Caco-2 (cell line): ENCODE results near the gene PARP1. TPM values are rescaled to one million over a fixed set of nuclear protein-coding genes. Genes with fewer than 3 reads are reported as not detected.

Experiments used
- BruUV-seq: library from RNA; stranded (reverse); fragments of 400-500 nt; replicated peaks from 2 replicates; lab custom pipeline; 2021; lab: Mats Ljungman, UMichigan
- CTCF ChIA-PET: fragments of 300-600 bp; sonication (Branson Sonifier 250); formaldehyde crosslinking; loops from one replicate; lab custom pipeline; 2022; ENCODE audit warnings: antibody characterized with exemption; lab: Charles Lee
- POLR2A ChIA-PET: fragments of 300-600 bp; sonication (Branson Sonifier 250); formaldehyde crosslinking; loops from one replicate; lab custom pipeline; 2022; ENCODE audit warnings: antibody characterized with exemption; lab: Charles Lee
- DNase-seq, 2 experiments: peaks; one replicate each; pipeline versions ENCODE4 v3.0.0 to v3.0.0-alpha.2; 2020 to 2022
- H3K27me3 ChIP-seq: replicated peaks from 2 replicates; pipeline ENCODE4 v1.6.0; 2011; ENCODE audit warnings: low read length; ENCODE audit not compliant: control insufficient read depth, insufficient read depth
- H3K36me3 ChIP-seq: 2 replicates; pipeline ENCODE4 v1.5.1; 2011; ENCODE audit warnings: low read length; ENCODE audit not compliant: control insufficient read depth, insufficient read depth
- H3K4me1 ChIP-seq: fragments of 250-450 bp; sonication (Bioruptor Pico); 2 replicates; pipeline ENCODE4 v1.5.1; 2020; ENCODE audit warnings: mild to moderate bottlenecking
- H3K4me3 ChIP-seq: 2 replicates; pipeline ENCODE4 v1.5.1; 2011; ENCODE audit warnings: low read depth, mild to moderate bottlenecking, control low read depth, low read length
- H3K9me3 ChIP-seq: fragments of 250-450 bp; sonication (Bioruptor Pico); 2 replicates; pipeline ENCODE4 v1.5.1; 2020; ENCODE audit warnings: mild to moderate bottlenecking, moderate library complexity
- H3K27ac Mint-ChIP-seq: one replicate; pipeline ENCODE4 v1.8.0; 2022; ENCODE audit warnings: mixed read lengths; ENCODE audit not compliant: unreplicated experiment
- H3K27me3 Mint-ChIP-seq: one replicate; pipeline ENCODE4 v1.8.0; 2022; ENCODE audit warnings: mixed read lengths; ENCODE audit not compliant: insufficient read depth, unreplicated experiment
- H3K36me3 Mint-ChIP-seq: one replicate; pipeline ENCODE4 v1.8.0; 2022; ENCODE audit warnings: mild to moderate bottlenecking, mixed read lengths; ENCODE audit not compliant: insufficient read depth, unreplicated experiment
- H3K4me1 Mint-ChIP-seq: one replicate; pipeline ENCODE4 v1.8.0; 2022; ENCODE audit warnings: low read depth, mixed read lengths; ENCODE audit not compliant: unreplicated experiment
- H3K4me3 Mint-ChIP-seq: one replicate; pipeline ENCODE4 v1.8.0; 2022; ENCODE audit warnings: mild to moderate bottlenecking, moderate library complexity, mixed read lengths; ENCODE audit not compliant: unreplicated experiment
- H3K9me3 Mint-ChIP-seq: one replicate; pipeline ENCODE4 v1.8.0; 2022; ENCODE audit warnings: mixed read lengths; ENCODE audit not compliant: unreplicated experiment
- intact Hi-C: fragments of 100-400 bp; cut with micrococcal nuclease; formaldehyde crosslinking; loops from one replicate; pipeline ENCODE4 v1.10.0; 2022; ENCODE audit not compliant: unreplicated experiment
- total RNA-seq: library from RNA; stranded (reverse); gene quantifications from 2 replicates; pipeline ENCODE4 v1.2.3, GENCODE V29; 2022
- TF ChIP-seq, protein P1 (sequence below), 2 experiments: fragments of 200-600 bp in 1 of 2; IDR thresholded peaks; 1 replicate in 1 of 2; 2 replicates in 1 of 2; pipeline versions ENCODE4 v1.5.1 to v1.8.0; 2011 to 2022; ENCODE audit warnings: antibody characterized with exemption in 1 of 2, control low read depth in 1 of 2, inconsistent platforms in 1 of 2, low read depth in 1 of 2, low read length in 1 of 2, mild to moderate bottlenecking in 1 of 2, moderate library complexity in 1 of 2; ENCODE audit not compliant: insufficient read depth in 1 of 2, severe bottlenecking in 1 of 2, unreplicated experiment in 1 of 2

The PARP1 gene
- total RNA-seq, 1 experiment from 2014 or later, result 136 TPM

DNA sequence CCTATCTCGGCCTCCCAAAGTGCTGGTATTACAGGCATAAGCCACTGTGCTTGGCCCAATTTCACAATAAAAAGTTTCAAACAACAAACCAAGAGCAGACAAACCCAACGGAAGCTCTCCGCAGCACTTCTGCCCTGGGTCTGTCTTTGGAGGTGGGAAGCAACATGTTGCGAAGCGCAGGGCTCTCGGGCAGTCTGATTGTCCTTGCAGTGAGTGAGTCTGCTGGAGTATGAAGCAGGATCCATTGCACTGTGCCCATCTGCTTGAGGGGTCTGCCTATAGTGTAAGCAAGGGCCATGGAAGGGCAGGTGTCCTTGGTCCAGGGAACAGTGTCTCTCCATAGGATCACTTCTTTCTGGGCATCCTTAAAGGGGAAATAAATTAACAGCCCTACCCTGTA lies 14.6 kb upstream of the PARP1 start:
- Histone ChIP-seq H3K9me3 (no peaks in the 10 kb centered on the region), H3K4me3 (no peak overlapping the region), H3K36me3 (no peaks in the 10 kb centered on the region), H3K27me3 (no peaks in the 10 kb centered on the region), H3K4me1 (no peaks in the 10 kb centered on the region)
- no TSS peak for BruUV-seq
- no peaks in the 10 kb centered on the region for H3K36me3 Mint-ChIP-seq
- TF ChIP-seq, protein P1, sequence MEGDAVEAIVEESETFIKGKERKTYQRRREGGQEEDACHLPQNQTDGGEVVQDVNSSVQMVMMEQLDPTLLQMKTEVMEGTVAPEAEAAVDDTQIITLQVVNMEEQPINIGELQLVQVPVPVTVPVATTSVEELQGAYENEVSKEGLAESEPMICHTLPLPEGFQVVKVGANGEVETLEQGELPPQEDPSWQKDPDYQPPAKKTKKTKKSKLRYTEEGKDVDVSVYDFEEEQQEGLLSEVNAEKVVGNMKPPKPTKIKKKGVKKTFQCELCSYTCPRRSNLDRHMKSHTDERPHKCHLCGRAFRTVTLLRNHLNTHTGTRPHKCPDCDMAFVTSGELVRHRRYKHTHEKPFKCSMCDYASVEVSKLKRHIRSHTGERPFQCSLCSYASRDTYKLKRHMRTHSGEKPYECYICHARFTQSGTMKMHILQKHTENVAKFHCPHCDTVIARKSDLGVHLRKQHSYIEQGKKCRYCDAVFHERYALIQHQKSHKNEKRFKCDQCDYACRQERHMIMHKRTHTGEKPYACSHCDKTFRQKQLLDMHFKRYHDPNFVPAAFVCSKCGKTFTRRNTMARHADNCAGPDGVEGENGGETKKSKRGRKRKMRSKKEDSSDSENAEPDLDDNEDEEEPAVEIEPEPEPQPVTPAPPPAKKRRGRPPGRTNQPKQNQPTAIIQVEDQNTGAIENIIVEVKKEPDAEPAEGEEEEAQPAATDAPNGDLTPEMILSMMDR (IDR thresholded peaks at IDR 0.05; ENCODE audit: insufficient read depth in 1 of 2, low read depth in 1 of 2, low read length in 1 of 2, severe bottlenecking in 1 of 2, unreplicated experiment in 1 of 2), result no peak
- no peak for DNase-seq
- no peaks in the 10 kb centered on the region for H3K9me3 Mint-ChIP-seq
- ChIA-PET CTCF (interaction anchor here (1.1 to 1.7 kb wide), 2 partner anchors 14 to 127 kb away, joined by 5 to 8 read pairs; partner anchors contain the start of gene PARP1), POLR2A (no interaction called here)
- no peak overlapping the region for H3K27ac Mint-ChIP-seq
- intact Hi-C loops, result loop anchor here (5.0 kb wide), 2 partner anchors 60 to 190 kb away; no protein-coding TSS in a partner anchor
- no peak overlapping the region for H3K4me3 Mint-ChIP-seq
- no peaks in the 10 kb centered on the region for H3K4me1 Mint-ChIP-seq
- no peaks in the 10 kb centered on the region for H3K27me3 Mint-ChIP-seq

DNA sequence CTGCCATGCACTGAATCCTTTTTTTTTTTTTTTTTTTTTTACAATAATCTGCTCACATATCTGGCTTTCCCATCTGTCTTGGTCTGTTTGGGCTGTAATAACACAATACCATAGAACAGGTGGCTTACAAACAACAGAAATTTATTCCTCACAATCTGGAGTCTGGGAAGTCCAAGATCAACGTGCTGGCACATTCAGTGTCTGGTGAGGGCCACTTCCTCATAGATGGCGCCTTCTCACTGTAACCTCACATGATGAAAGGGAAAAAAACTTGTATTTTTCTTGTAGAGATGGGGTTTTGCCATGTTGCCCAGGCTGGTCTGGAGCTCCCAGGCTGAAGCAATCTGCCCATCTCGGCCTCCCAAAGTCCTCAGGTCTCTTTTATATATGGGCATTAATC lies 13.0 kb upstream of the PARP1 start:
- ChIA-PET POLR2A (no interaction called here), CTCF (interaction anchor here (1.1 kb wide), 1 partner anchor 135 kb away, joined by 6 read pairs; no protein-coding TSS in a partner anchor)
- Histone ChIP-seq H3K4me1 (no peaks in the 10 kb centered on the region), H3K36me3 (no peaks in the 10 kb centered on the region), H3K27me3 (no peaks in the 10 kb centered on the region), H3K4me3 (no peak overlapping the region), H3K9me3 (no peaks in the 10 kb centered on the region)
- no peaks in the 10 kb centered on the region for H3K4me1 Mint-ChIP-seq
- no peak for DNase-seq
- no peak overlapping the region for H3K4me3 Mint-ChIP-seq
- no peaks in the 10 kb centered on the region for H3K9me3 Mint-ChIP-seq
- TF ChIP-seq, protein P1 (IDR thresholded peaks at IDR 0.05; ENCODE audit: insufficient read depth in 1 of 2, low read depth in 1 of 2, low read length in 1 of 2, severe bottlenecking in 1 of 2, unreplicated experiment in 1 of 2), result no peak
- no peaks in the 10 kb centered on the region for H3K27me3 Mint-ChIP-seq
- H3K36me3 Mint-ChIP-seq, result no peaks in the 10 kb centered on the region
- BruUV-seq, result no TSS peak
- no peak overlapping the region for H3K27ac Mint-ChIP-seq
- intact Hi-C loops, result loop anchor here (5.0 kb wide), 2 partner anchors 61 to 191 kb away; no protein-coding TSS in a partner anchor

DNA sequence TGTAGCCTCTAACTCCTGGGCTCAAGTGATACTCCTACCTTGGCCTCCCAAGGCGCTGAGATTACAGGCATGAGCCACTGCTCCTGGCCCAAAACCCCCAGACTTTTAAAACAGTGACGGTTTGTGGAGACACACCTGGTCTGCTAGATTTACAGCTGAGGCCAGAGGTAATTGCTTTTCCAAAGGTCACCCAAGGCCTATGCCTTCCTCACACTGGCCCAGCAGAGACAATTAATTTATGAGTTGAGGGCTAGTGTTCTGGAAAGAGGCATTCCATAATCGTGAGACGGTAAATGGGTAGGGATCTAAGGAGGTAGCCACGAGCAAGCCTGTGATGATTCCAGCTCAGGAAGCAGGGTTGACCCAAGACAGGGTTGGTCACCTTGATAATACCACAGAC lies 12.4 kb upstream of the PARP1 start:
- intact Hi-C loops, result loop anchor here (5.0 kb wide), 2 partner anchors 62 to 192 kb away; no protein-coding TSS in a partner anchor
- H3K27ac Mint-ChIP-seq, result no peak overlapping the region
- no TSS peak for BruUV-seq
- no peaks in the 10 kb centered on the region for H3K27me3 Mint-ChIP-seq
- H3K4me3 Mint-ChIP-seq, result no peak overlapping the region
- TF ChIP-seq, protein P1 (IDR thresholded peaks at IDR 0.05; ENCODE audit: insufficient read depth in 1 of 2, low read depth in 1 of 2, low read length in 1 of 2, severe bottlenecking in 1 of 2, unreplicated experiment in 1 of 2), result no peak
- H3K9me3 Mint-ChIP-seq, result no peaks in the 10 kb centered on the region
- no peaks in the 10 kb centered on the region for H3K27me3 ChIP-seq
- no peaks in the 10 kb centered on the region for H3K4me1 Mint-ChIP-seq
- H3K9me3 ChIP-seq, result no peaks in the 10 kb centered on the region
- H3K4me1 ChIP-seq, result no peaks in the 10 kb centered on the region
- no peaks in the 10 kb centered on the region for H3K36me3 ChIP-seq
- no peaks in the 10 kb centered on the region for H3K36me3 Mint-ChIP-seq
- POLR2A ChIA-PET, result no interaction called here
- H3K4me3 ChIP-seq, result no peak overlapping the region
- DNase-seq, result no peak
- CTCF ChIA-PET, result interaction anchor here (1.1 kb wide), 2 partner anchors 12 to 135 kb away, joined by 3 to 6 read pairs; partner anchors contain the start of gene PARP1
